HG03095 (cell line): ENCODE data around the gene DDX42.

Source experiments
- ATAC-seq: cut with Tn5 transposase; IDR thresholded peaks from one replicate; pipeline ENCODE4 v1.9.1; 2021; ENCODE audit warnings: moderate library complexity; ENCODE audit not compliant: unreplicated experiment

Gene DDX42

GRCh38 chr17:63821804-63822203 is 47.8 kb downstream of the DDX42 start:
- ATAC-seq = no peak

GRCh38 chr17:63822537-63822936 is 48.6 kb downstream of the DDX42 start:
- ATAC-seq = no peak

- no peak for ATAC-seq
Observed at GRCh38 chr17:63823659-63824331, 49.8 kb downstream of the DDX42 start.

- ATAC-seq = no peak
Observed at GRCh38 chr17:63824362-63824761, 50.4 kb downstream of the DDX42 start.

GRCh38 chr17:63826468-63827001 is 52.6 kb downstream of the DDX42 start:
- no peak for ATAC-seq

- peak; percentile 79 for ATAC-seq
Observed at GRCh38 chr17:63827002-63827800, 53.2 kb downstream of the DDX42 start, which contains the start of the genes FTSJ3 and PSMC5. TSS of gene FTSJ3 (minus strand) at chr17:63827663. CDS start at chr17:63826902, 761 bp downstream. TSS of gene PSMC5 (plus strand) at chr17:63827431. CDS start at chr17:63827491, 60 bp downstream.

- ATAC-seq = no peak
Observed at GRCh38 chr17:63827801-63828221, 53.8 kb downstream of the DDX42 start.

- ATAC-seq = no peak
Observed at GRCh38 chr17:63828936-63829335, 55.0 kb downstream of the DDX42 start.

- no peak for ATAC-seq
Observed at GRCh38 chr17:63830278-63830677, 56.3 kb downstream of the DDX42 start.

GRCh38 chr17:63830904-63831491 is 57.0 kb downstream of the DDX42 start:
- ATAC-seq = no peak

- ATAC-seq = no peak
Observed at GRCh38 chr17:63831505-63831904, 57.5 kb downstream of the DDX42 start.

GRCh38 chr17:63832014-63832413 is 58.0 kb downstream of the DDX42 start:
- no peak for ATAC-seq

GRCh38 chr17:63832455-63832854 is 58.5 kb downstream of the DDX42 start:
- ATAC-seq = no peak

- ATAC-seq = no peak
Observed at GRCh38 chr17:63833026-63833740, 59.2 kb downstream of the DDX42 start.

- ATAC-seq = no peak
Observed at GRCh38 chr17:63833741-63834373, 59.9 kb downstream of the DDX42 start.

- ATAC-seq = no peak
Observed at GRCh38 chr17:63834431-63835166, 60.6 kb downstream of the DDX42 start.

- ATAC-seq = no peak
Observed at GRCh38 chr17:63835167-63835720, 61.3 kb downstream of the DDX42 start.

- no peak for ATAC-seq
Observed at GRCh38 chr17:63836811-63837210, 62.8 kb downstream of the DDX42 start.

- no peak for ATAC-seq
Observed at GRCh38 chr17:63837480-63837879, 63.5 kb downstream of the DDX42 start.
